Osteoblast (primary cell): ENCODE data around the gene GFOD1. TPM values are rescaled to one million over a fixed set of nuclear protein-coding genes. Genes with fewer than 3 reads are reported as not detected.
"Not testable (repeated sequence)": the region's sequence is repeated elsewhere in the genome, so short reads cannot be mapped to it uniquely, and the experiment has no call there.

Source experiments
- DNase-seq: peaks from one replicate; pipeline ENCODE4 v3.0.0; 2011; ENCODE audit warnings: low spot score, mixed read lengths; ENCODE audit not compliant: insufficient read length; ENCODE audit errors: missing footprints
- H2AFZ ChIP-seq: 2 replicates; pipeline ENCODE4 v1.6.0; 2011; ENCODE audit warnings: mild to moderate bottlenecking, low read length
- H3K27ac ChIP-seq: 2 replicates; pipeline ENCODE4 v1.5.1; 2011; ENCODE audit warnings: mild to moderate bottlenecking, low read depth, low read length, moderate library complexity
- H3K27me3 ChIP-seq: 2 replicates; pipeline ENCODE4 v1.6.0; 2012; ENCODE audit warnings: mild to moderate bottlenecking, control low read depth, inconsistent platforms, low read length, moderate library complexity; ENCODE audit not compliant: insufficient read depth
- H3K36me3 ChIP-seq: 2 replicates; pipeline ENCODE4 v1.5.1; 2011; ENCODE audit warnings: mild to moderate bottlenecking, low read length, control low read depth, moderate library complexity; ENCODE audit not compliant: insufficient read depth
- H3K4me1 ChIP-seq: 2 replicates; pipeline ENCODE4 v1.5.1; 2011; ENCODE audit warnings: mild to moderate bottlenecking, low read length, control low read depth, moderate library complexity; ENCODE audit not compliant: insufficient read depth
- H3K4me2 ChIP-seq: 2 replicates; pipeline ENCODE4 v1.6.0; 2011; ENCODE audit warnings: mild to moderate bottlenecking, low read length; ENCODE audit not compliant: insufficient read depth
- H3K4me3 ChIP-seq: fragments of 200-600 bp; sonication (generic); 3 replicates; pipeline ENCODE4 v1.5.1; 2012; ENCODE audit warnings: mild to moderate bottlenecking, low read length, inconsistent platforms; ENCODE audit not compliant: insufficient read depth
- H3K79me2 ChIP-seq: 2 replicates; pipeline ENCODE4 v1.6.0; 2012; ENCODE audit warnings: mild to moderate bottlenecking, low read length, control low read depth, inconsistent platforms; ENCODE audit not compliant: insufficient read depth
- H3K9me3 ChIP-seq: 2 replicates; pipeline ENCODE4 v1.5.1; 2011; ENCODE audit warnings: low read depth, low read length, control low read depth
- H4K20me1 ChIP-seq: 2 replicates; pipeline ENCODE4 v1.6.0; 2012; ENCODE audit warnings: mild to moderate bottlenecking, low read length, control low read depth; ENCODE audit not compliant: insufficient read depth
- CTCF ChIP-seq: IDR thresholded peaks from 2 replicates; pipeline ENCODE4 v1.5.1; 2011; ENCODE audit warnings: mild to moderate bottlenecking, low read depth, low read length, moderate library complexity; ENCODE audit errors: extremely low read depth
- total RNA-seq: library from RNA; depleted of rRNA; stranded (reverse); fragments of >200 nt; gene quantifications from 2 replicates; pipeline ENCODE4 v1.2.3, GENCODE V29; 2012

Gene GFOD1
- total RNA-seq, 1 donor = 3.6 TPM

GRCh38 chr6:13444604-13445003, 42.8 kb downstream of the GFOD1 start:
- no peak for TF ChIP-seq CTCF
- peaks cover 4% of the 10 kb centered on the region for H4K20me1 ChIP-seq
- no peak overlapping the region for H2AFZ ChIP-seq
- H3K4me1 ChIP-seq = no peaks in the 10 kb centered on the region
- H3K27me3 ChIP-seq = no peaks in the 10 kb centered on the region
- no peaks in the 10 kb centered on the region for H3K79me2 ChIP-seq
- H3K27ac ChIP-seq = no peak overlapping the region
- H3K9me3 ChIP-seq = no peaks in the 10 kb centered on the region
- H3K36me3 ChIP-seq = no peaks in the 10 kb centered on the region
- peak overlapping the region; percentile 43 for H3K4me2 ChIP-seq
- H3K4me3 ChIP-seq = no peak overlapping the region
- no peak for DNase-seq

GRCh38 chr6:13443978-13444377, 43.4 kb downstream of the GFOD1 start:
- H3K27me3 ChIP-seq, DNase-seq, H3K79me2 ChIP-seq, H3K4me3 ChIP-seq, H3K36me3 ChIP-seq, H3K9me3 ChIP-seq, H3K27ac ChIP-seq, H3K4me2 ChIP-seq, H3K4me1 ChIP-seq, H2AFZ ChIP-seq, H4K20me1 ChIP-seq: not testable (repeated sequence)

- no peaks in the 10 kb centered on the region for H3K4me1 ChIP-seq
- no peak overlapping the region for H2AFZ ChIP-seq
- H4K20me1 ChIP-seq = no peaks in the 10 kb centered on the region
- H3K4me2 ChIP-seq = no peak overlapping the region
- no peaks in the 10 kb centered on the region for H3K9me3 ChIP-seq
- no peak overlapping the region for H3K4me3 ChIP-seq
- no peak overlapping the region for H3K27ac ChIP-seq
- no peaks in the 10 kb centered on the region for H3K79me2 ChIP-seq
- no peaks in the 10 kb centered on the region for H3K36me3 ChIP-seq
- no peaks in the 10 kb centered on the region for H3K27me3 ChIP-seq
- no peak for DNase-seq
- TF ChIP-seq CTCF = no peak
Measured at GRCh38 chr6:13441778-13442177, 45.6 kb downstream of the GFOD1 start.

- no peak overlapping the region for H2AFZ ChIP-seq
- H3K27ac ChIP-seq = no peak overlapping the region
- no peak overlapping the region for H3K4me3 ChIP-seq
- H4K20me1 ChIP-seq = no peaks in the 10 kb centered on the region
- no peak overlapping the region for H3K4me2 ChIP-seq
- no peaks in the 10 kb centered on the region for H3K9me3 ChIP-seq
- no peaks in the 10 kb centered on the region for H3K4me1 ChIP-seq
- DNase-seq = no peak
- H3K79me2 ChIP-seq = no peaks in the 10 kb centered on the region
- no peak for TF ChIP-seq CTCF
- no peaks in the 10 kb centered on the region for H3K36me3 ChIP-seq
- H3K27me3 ChIP-seq = no peaks in the 10 kb centered on the region
Measured at GRCh38 chr6:13439644-13440043, 47.8 kb downstream of the GFOD1 start.

GRCh38 chr6:13438126-13438525, 49.3 kb downstream of the GFOD1 start:
- no peaks in the 10 kb centered on the region for H3K4me1 ChIP-seq
- H3K27ac ChIP-seq = no peak overlapping the region
- no peak overlapping the region for H3K4me3 ChIP-seq
- no peak overlapping the region for H3K4me2 ChIP-seq
- no peak for DNase-seq
- H4K20me1 ChIP-seq = no peaks in the 10 kb centered on the region
- H3K79me2 ChIP-seq = no peaks in the 10 kb centered on the region
- H3K27me3 ChIP-seq = no peaks in the 10 kb centered on the region
- TF ChIP-seq CTCF = no peak
- no peaks in the 10 kb centered on the region for H3K36me3 ChIP-seq
- no peak overlapping the region for H2AFZ ChIP-seq
- H3K9me3 ChIP-seq = no peaks in the 10 kb centered on the region
